ENCODE measurements around the gene SUPT3H.
"Not testable (repeated sequence)": the region's sequence is repeated elsewhere in the genome, so short reads cannot be mapped to it uniquely, and the experiment has no call there.

Gene SUPT3H

DNA sequence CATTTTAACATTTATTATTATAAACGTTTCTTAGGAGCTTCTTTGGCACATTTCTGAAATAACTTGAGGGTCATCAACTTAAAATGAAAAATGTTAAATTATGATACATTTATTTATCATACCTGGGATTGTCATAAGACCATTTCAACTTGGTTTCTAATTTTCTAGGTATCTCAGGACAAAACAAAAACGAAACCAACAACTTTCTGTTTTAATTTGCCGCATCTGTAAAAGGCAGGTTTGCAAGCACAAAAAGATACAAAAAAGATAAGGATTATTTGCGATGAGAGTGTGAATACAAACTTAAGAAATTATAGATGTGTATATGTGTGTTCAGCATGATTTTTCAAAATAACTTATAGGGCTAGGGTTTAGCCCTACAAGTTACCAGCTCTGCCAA lies 444.6 kb downstream of the SUPT3H start:
- DNase-seq: no peak

DNA sequence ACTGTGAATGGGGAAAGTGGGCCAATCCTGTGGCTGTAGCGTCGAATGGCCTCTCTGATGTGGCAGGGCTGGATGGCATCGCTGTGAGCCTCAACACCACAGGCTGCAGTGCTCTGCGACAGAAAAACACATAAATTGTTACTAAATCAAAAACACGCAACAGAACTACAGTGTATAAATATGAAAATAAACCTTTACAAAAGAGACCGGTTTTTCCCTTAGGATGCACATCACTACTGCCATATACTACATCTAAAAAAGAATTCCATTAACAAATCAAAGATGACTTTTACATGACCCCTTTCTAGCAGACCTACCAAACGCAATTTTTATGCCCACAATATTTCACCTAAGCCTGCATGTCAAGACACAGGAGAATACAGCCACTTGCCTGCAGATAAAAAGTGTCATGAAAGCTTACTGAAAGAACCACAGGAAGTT lies 445.1 kb downstream of the SUPT3H start:
- no peak for DNase-seq

DNA sequence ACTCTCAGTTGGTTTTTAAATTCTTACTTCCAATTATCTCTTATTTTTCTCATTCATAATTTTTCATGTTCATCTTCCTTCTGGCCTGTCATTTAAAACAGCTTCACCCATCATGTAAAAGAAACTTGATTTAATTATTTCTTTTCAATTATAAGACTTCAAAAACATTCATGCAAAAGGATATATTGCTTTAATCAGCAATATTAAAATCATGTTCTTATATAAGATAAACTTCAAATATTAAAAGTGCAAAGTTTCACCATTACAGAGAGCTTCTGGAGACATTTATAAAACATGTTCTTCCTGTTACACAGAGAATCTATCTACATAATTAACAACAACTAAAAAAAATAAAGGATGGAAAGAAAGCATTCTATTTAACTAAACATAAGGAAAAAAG lies 446.3 kb downstream of the SUPT3H start:
- no peak for DNase-seq

- no peak for DNase-seq
Observed at GRCh38 chr6:44926556-44926955, 451.2 kb downstream of the SUPT3H start.

DNA sequence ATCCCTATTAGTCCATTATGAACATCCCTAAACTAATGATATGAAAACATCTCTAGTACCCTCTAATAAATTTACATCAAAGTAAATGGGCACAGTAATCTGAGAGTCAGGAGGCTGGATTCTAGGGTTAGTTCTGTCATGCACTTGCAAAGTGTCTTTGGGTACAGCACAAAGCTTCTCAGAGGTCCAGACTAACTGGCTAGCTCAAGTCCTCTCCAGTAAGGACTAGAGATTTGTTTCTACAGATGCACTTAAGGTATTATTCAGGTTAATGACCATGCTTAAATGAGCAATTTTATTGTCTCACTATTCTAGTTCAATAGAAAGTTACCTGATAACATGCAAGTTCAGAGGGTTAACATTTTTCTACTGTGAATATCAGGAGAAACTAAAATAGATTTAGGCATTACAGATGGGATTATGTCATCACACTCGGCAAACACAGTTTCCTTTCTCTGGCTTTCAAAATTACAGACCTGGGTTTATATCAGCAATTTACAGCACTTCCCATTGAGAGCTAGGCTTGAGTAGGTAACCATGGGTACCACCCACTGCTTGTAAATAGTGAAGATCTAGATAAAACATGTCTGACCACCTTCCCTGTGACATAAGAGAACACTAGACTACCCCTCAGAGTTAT lies 452.5 kb downstream of the SUPT3H start:
- no peak for DNase-seq

DNA sequence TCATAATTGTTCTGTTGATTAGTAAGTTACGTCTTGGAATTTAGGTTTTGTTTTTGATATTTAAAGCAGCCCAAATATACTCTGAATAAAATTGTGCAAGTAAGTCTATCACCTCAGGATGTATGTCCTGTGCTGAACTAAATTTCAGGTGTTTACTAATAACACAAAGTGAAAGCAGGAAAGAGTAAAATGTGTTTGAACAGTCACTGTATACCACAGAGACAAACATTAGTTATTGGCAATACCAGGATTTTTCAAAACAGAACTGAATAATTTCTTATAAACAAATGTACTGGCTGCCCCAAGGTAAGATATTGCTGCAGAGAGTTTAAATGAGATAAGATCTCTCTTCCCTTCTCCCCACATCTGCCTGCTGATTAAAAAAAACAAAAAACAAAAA lies 454.3 kb downstream of the SUPT3H start:
- no peak for DNase-seq

DNA sequence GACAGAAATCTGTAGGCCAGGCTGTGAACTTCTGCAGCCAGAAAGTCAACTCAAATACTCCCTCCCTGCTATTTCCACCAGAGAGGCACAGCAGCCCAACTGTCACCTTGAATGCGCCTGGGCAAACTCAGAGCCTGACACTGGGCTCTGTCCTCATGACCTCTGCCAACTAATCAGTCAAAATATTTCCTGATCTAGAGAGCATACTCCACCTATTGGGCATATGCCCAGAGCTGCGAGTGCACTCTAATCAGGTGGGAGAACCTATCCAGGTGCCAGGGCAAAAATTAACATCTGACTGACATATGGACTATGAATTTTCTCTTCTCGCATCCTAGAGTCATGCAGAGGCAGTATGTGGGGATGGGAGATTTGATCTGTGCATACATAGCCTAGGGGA lies 455.9 kb downstream of the SUPT3H start:
- no peak for DNase-seq

DNA sequence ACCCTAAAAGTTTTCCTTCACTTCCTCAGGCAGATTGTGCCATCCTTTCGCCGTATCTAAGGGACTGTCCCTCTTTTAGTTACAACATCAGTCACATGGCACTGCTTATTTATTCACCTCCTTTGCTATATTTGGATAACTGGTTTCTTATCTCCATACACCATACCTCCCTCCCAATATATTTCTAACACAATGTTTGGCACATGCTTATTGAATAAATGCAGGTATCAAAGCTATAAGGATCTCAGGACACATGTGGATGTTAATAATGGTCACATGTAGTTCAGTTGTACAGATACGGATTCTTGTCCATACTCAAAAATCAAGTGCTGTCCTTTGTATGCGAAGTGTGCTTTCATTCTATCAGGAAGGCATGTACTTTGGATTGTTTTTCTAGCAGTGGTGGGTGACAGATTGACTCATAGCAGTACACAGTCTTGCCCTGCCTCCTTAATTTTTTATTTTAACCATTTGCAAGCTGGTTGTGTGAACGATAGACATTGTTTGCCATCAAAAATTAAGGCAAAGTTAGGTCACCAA lies 456.7 kb downstream of the SUPT3H start:
- DNase-seq: no peak

GRCh38 chr6:44918671-44919296 lies 458.9 kb downstream of the SUPT3H start:
- DNase-seq: no peak

DNA sequence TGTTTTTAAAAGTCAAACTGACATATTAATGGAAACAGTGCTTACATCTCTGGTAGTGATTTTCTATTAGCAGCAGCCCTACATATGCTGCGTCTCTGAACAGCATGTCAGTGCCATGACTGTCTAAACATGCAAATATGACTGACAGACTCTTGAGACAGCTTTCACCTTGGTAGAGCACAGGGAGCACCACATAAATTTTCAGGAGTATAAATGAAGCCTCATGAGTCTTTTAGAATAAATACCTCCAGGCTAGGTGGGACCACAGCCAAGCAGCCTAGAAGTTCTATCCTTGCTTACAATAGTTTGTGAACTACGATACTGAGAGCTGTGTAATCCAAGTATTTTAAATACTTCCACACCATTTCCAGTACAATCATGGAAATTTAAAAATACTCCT lies 460.3 kb downstream of the SUPT3H start:
- DNase-seq: no peak

DNA sequence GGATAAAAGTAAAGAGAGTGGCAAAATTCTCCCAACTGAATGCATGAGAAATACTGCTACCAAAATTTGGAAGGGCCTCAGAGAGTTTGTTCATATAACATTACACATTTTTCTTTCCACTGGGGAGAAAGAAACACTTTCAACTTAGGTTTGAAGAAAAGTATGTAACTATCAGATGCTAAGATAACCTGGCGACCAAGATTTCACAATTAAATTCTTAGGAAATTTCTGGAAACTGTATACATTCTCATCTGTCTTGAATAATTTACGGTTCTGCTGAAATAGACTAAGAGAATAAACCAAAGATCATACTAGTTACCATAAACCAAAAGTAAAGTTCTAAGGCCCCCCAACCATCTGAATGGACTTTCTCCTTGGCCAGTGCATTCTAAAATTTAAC lies 462.6 kb downstream of the SUPT3H start:
- no peak for DNase-seq

DNA sequence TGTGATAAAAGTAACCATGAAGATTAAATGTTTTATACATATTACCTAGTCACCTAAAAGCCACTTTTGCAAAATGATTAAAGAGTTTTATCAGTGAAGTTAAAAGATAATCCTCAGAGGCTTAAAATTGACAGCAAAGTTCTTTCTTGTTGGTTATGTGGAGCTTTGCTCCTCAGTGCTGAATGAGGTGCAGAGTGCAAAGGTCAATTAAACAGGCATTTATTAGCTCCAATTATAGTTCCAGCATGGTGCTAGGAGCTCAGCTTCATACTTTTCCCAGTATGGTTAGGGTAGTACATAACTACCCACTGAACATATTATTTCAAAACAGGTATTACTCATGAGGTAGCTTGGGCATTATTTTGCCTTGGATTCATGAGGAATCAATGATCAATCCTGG lies 463.6 kb downstream of the SUPT3H start:
- DNase-seq: no peak

GRCh38 chr6:44906761-44907160 lies 471.0 kb downstream of the SUPT3H start:
- no peak for DNase-seq

GRCh38 chr6:44900358-44900757 lies 477.4 kb downstream of the SUPT3H start:
- not testable (repeated sequence) for DNase-seq

DNA sequence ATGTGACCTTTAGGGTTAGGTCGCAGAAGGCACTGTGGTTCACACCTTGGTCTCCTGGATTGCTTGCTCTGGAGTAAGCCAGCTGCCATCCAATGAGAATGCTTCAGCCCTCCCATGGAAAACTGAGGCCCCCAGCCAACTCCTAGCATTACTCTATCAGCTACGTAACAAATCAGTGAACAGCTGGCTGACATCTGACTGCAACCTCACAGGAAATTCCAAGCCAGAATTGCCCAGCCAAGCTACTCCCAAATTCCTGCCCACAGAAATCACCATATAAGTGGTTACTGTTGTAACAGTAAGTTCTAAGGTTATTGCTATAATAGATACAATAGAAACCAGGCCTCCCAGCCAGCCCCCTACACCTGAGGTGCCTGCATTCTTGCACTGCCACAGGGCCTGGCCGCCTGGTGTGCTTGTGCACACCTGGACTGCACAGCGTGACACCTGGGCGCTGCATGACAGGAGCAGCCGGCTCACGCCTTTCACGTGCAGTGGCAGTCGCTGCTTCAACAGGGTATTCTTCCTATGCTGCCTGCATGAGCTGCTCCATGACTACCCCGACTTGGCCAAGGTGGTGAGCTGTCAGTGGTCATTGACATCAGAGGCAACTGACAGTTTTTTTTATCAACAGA lies 479.3 kb downstream of the SUPT3H start:
- DNase-seq: no peak

DNA sequence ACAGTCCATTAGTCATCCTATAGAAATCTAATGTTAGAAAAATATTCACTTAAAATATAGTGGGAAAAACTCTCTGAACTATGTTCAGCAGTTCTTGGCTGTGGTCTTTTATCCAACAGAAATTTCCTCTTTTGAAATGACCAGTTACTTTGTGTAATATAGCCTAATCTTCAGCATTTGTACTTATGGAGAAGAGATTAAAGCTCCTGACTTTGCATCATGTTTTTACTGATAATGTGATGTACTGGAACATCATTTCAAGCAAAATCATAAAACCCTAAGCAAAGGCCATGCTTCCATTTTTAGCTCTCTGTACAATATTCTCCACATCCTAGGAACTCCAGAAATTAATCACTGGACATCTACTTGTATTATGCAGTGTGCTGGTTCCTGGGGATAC lies 480.4 kb downstream of the SUPT3H start:
- no peak for DNase-seq

GRCh38 chr6:44896701-44897100 lies 481.0 kb downstream of the SUPT3H start:
- no peak for DNase-seq

GRCh38 chr6:44892579-44892978 lies 485.2 kb downstream of the SUPT3H start:
- no peak for DNase-seq

DNA sequence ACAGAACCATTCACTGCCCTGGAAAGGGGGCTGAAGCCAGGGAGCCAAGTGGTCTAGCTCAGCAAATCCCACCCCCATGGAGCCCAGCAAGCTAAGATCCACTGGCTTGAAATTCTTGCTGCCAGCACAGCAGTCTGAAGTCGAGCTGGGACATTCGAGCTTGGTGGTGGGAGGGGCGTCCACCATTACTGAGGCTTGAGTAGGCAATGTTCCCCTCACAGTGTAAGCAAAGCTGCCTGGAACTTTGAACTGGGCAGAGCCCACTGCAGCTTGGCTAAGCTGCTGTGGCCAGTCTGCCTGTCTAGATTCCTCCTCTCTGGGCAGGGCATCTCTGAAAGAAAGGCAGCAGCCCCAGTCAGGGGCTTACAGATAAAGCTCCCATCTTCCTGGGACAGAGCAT lies 498.7 kb downstream of the SUPT3H start:
- DNase-seq: not testable (repeated sequence)

DNA sequence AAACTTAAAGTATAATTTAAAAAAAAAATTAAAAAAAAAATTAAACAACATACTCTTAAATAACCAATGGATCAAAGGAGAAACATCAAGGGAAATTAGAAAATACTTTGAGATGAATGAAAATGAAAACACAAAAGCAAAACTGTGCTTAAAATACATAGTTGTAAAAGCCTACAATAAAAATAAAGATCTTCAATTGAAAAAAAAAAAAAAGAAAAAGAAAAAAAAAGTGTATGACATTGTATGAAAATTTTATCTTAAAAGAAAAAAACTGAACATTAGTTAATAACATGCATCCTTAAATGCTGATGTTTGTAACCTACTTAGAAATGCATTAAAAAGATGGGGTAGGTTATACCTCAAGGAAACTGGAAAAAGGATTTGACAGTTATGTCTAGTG lies 501.1 kb downstream of the SUPT3H start:
- DNase-seq: not testable (repeated sequence)

DNA sequence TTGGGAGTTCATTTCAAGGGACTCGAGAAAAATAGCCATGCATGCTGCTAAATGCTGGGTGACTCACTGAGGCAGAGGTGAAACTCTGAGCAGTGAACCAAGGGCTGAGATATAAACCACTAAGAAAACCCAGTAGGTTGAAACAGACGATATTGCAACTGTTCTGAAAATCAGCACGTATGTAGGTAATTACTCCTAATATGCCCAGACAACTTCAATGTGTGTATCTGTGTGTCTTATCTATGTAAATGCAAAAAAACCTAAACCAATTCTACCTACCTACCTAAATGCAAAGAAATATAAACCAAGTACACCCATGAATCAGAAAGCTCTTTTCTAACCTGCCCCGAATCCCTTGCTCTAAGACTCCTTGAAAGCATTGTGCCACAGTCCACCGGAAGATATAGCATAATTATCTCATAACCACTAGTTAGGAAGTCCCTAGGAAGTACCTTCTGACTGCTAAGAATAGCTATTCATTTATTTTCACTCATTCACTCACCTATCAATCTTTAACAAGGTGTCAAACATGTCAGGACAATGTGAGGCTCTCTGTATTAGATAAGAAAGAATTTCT lies 508.3 kb downstream of the SUPT3H start:
- DNase-seq: no peak

DNA sequence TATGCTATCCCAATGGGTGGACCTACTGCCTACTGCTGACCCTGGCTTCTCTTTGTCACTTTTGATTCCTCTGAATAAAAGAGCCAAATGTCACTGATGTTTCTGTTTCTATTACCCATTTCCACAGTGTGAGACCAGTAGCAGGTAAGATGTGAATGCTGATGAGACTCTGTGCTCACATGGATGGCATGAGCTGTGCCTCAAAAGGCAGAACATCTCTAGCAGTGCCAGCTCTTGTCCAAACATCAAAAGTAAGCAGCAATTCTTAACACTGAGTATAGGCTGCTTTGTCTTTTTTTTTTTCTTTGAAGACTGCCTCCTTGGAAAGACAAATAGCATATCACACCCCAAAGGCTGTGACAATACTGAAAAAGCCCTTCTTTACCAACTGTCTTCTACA lies 508.8 kb downstream of the SUPT3H start:
- no peak for DNase-seq

- no peak for DNase-seq
Observed at GRCh38 chr6:44868335-44868668, 509.4 kb downstream of the SUPT3H start.
